Inferior parietal cortex (tissue), 1 donor: ENCODE results near the gene FILIP1.
A peak's percentile ranks its signal among the peaks of the same experiment; 100 is the strongest.

ENCODE experiments used
- DNase-seq: peaks from one replicate; pipeline ENCODE4 v3.0.0-alpha.2; 2016; ENCODE audit errors: extremely low spot score

Gene FILIP1

GRCh38 chr6:75266716-75267291 is 226.8 kb downstream of the FILIP1 start:
- peak; percentile 75 for DNase-seq

GRCh38 chr6:75263401-75263750 is 230.2 kb downstream of the FILIP1 start:
- no peak for DNase-seq

- DNase-seq: no peak
Observed at GRCh38 chr6:75262716-75263400, 230.7 kb downstream of the FILIP1 start.

GRCh38 chr6:75261299-75261698 is 232.3 kb downstream of the FILIP1 start:
- no peak for DNase-seq

GRCh38 chr6:75257343-75258087 is 236.1 kb downstream of the FILIP1 start:
- DNase-seq: no peak

GRCh38 chr6:75250552-75250951 is 243.0 kb downstream of the FILIP1 start:
- DNase-seq: no peak

GRCh38 chr6:75249837-75250236 is 243.8 kb downstream of the FILIP1 start:
- DNase-seq: no peak

GRCh38 chr6:75246386-75246785 is 247.2 kb downstream of the FILIP1 start:
- DNase-seq: no peak

GRCh38 chr6:75244063-75244584 is 249.5 kb downstream of the FILIP1 start:
- DNase-seq: no peak

GRCh38 chr6:75243333-75244062 is 250.1 kb downstream of the FILIP1 start, which contains the start of gene COX7A2:
TSS of gene COX7A2 (minus strand) at chr6:75243801. CDS start at chr6:75243734, 67 bp downstream.
- peak; percentile 98 for DNase-seq
